Lower leg skin (tissue), 3 donors: ENCODE results near the gene TMEM255A.

Experiments used
- POLR2A ChIP-seq, 2 donors: fragments of 450-650 bp; IDR thresholded peaks; one replicate each; pipeline ENCODE4 v1.6.1; 2016 to 2017; ENCODE audit warnings: antibody characterized with exemption in 2 of 2, mild to moderate bottlenecking in 1 of 2, moderate library complexity in 1 of 2
- TF ChIP-seq, protein P1 (sequence below), 3 donors: fragments of 450-650 bp; IDR thresholded peaks; one replicate each; pipeline ENCODE4 v1.5.1; 2016; ENCODE audit warnings: antibody characterized with exemption in 3 of 3, mild to moderate bottlenecking in 3 of 3, moderate library complexity in 2 of 3

DNA sequence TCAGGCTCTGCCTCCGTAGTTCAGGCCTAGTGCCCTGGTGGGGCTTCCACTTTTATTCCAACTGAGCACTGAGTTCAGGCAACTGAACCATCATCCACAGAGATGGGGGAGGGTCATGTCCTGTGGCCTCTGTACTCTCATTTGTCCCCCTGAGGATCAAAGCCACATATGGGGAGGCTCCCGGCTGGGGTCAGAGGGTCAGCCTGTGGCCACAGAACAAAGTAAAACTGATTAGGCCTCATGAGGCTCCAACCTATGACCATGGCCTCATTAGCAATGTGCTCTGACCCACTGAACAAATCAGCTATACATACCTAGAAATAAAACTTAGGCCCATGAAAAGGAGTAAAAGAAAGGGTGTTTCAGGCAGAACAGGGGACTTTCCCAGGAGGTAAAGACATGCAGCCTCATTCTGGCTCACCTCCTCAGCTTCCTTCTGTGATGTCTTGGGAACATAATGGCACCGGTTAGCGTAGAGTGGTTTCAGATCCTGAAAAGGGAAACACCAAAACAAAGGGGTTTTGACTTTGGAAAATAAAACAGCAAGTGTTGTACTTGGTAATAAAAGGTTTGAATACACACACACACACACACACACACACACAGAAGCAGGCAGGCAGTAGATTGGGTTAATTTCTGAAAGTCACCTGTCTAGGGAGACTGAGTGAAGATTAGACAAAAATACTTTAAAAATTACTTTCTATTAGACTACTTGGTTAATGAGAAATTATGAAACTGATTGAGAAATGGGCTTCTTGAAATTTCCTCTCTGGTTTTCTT is 24.3 kb downstream of the TMEM255A start:
- TF ChIP-seq, protein P1, sequence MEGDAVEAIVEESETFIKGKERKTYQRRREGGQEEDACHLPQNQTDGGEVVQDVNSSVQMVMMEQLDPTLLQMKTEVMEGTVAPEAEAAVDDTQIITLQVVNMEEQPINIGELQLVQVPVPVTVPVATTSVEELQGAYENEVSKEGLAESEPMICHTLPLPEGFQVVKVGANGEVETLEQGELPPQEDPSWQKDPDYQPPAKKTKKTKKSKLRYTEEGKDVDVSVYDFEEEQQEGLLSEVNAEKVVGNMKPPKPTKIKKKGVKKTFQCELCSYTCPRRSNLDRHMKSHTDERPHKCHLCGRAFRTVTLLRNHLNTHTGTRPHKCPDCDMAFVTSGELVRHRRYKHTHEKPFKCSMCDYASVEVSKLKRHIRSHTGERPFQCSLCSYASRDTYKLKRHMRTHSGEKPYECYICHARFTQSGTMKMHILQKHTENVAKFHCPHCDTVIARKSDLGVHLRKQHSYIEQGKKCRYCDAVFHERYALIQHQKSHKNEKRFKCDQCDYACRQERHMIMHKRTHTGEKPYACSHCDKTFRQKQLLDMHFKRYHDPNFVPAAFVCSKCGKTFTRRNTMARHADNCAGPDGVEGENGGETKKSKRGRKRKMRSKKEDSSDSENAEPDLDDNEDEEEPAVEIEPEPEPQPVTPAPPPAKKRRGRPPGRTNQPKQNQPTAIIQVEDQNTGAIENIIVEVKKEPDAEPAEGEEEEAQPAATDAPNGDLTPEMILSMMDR (IDR thresholded peaks at IDR 0.05) = no peak
- no peak for TF ChIP-seq POLR2A (IDR thresholded peaks at IDR 0.05)
